PFSK-1 (cell line): Measurements from ENCODE around the gene C6orf120.

Experiments used
- POLR2AphosphoS5 ChIP-seq: IDR thresholded peaks from 2 replicates; pipeline ENCODE4 v1.6.1; 2012; ENCODE audit warnings: low read depth, mild to moderate bottlenecking, control low read depth, low read length, moderate library complexity
- REST ChIP-seq, 2 experiments: IDR thresholded peaks; 2 replicates each; pipeline versions ENCODE4 v1.6.1 to v1.8.0; 2011 to 2012; ENCODE audit warnings: low read depth in 2 of 2, low read length in 2 of 2, control low read depth in 1 of 2, inconsistent platforms in 1 of 2, mild to moderate bottlenecking in 1 of 2, moderate library complexity in 1 of 2; ENCODE audit not compliant: insufficient read depth in 1 of 2
- SIN3A ChIP-seq: IDR thresholded peaks from 2 replicates; pipeline ENCODE4 v1.6.1; 2012; ENCODE audit warnings: mild to moderate bottlenecking, low read length, moderate library complexity, borderline replicate concordance; ENCODE audit not compliant: insufficient read depth

GRCh38 chr6:169724494-169725124 is 22.7 kb downstream of the C6orf120 start, which contains the start of gene PHF10:
- no peak for TF ChIP-seq REST (IDR thresholded peaks at IDR 0.05; ENCODE audit: insufficient read depth in 1 of 2, low read depth in 2 of 2, low read length in 2 of 2)
- no peak; the same call in 1 of the 2 replicates for TF ChIP-seq POLR2AphosphoS5
- no peak for TF ChIP-seq SIN3A
